Measurements from ENCODE around the gene WDFY2. TPM values are rescaled to one million over a fixed set of nuclear protein-coding genes. Genes with fewer than 3 reads are reported as not detected.

Gene WDFY2
- total RNA-seq, 1 donor from 2014 or later: 4.5 TPM

- H3K27ac ChIP-seq (replicated peaks): no peak overlapping the region
- H3K36me3 ChIP-seq: no peaks in the 10 kb centered on the region
- no peak for DNase-seq
- H3K4me1 ChIP-seq: peaks cover 84% of the 10 kb centered on the region
- intact Hi-C loops (cut with micrococcal nuclease): no loop called here
- H3K27me3 ChIP-seq (ENCODE audit: low read depth): no peaks in the 10 kb centered on the region
- H3K4me3 ChIP-seq: no peak overlapping the region
- TF ChIP-seq, protein P1, sequence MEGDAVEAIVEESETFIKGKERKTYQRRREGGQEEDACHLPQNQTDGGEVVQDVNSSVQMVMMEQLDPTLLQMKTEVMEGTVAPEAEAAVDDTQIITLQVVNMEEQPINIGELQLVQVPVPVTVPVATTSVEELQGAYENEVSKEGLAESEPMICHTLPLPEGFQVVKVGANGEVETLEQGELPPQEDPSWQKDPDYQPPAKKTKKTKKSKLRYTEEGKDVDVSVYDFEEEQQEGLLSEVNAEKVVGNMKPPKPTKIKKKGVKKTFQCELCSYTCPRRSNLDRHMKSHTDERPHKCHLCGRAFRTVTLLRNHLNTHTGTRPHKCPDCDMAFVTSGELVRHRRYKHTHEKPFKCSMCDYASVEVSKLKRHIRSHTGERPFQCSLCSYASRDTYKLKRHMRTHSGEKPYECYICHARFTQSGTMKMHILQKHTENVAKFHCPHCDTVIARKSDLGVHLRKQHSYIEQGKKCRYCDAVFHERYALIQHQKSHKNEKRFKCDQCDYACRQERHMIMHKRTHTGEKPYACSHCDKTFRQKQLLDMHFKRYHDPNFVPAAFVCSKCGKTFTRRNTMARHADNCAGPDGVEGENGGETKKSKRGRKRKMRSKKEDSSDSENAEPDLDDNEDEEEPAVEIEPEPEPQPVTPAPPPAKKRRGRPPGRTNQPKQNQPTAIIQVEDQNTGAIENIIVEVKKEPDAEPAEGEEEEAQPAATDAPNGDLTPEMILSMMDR (IDR thresholded peaks at IDR 0.05; ENCODE audit: borderline replicate concordance): no peak
- H3K9me3 ChIP-seq (replicated peaks): no peaks in the 10 kb centered on the region
These were observed 39.9 kb downstream of the WDFY2 start for GRCh38 chr13:51624207-51624606.

GRCh38 chr13:51624695-51625345, 40.6 kb downstream of the WDFY2 start:
- TF ChIP-seq, protein P1 (IDR thresholded peaks at IDR 0.05; ENCODE audit: borderline replicate concordance): no peak
- peaks cover 78% of the 10 kb centered on the region for H3K4me1 ChIP-seq
- H3K9me3 ChIP-seq (replicated peaks): no peaks in the 10 kb centered on the region
- H3K36me3 ChIP-seq: no peaks in the 10 kb centered on the region
- H3K27ac ChIP-seq (replicated peaks): no peak overlapping the region
- no peaks in the 10 kb centered on the region for H3K27me3 ChIP-seq (ENCODE audit: low read depth)
- intact Hi-C loops (cut with micrococcal nuclease): no loop called here
- H3K4me3 ChIP-seq: no peak overlapping the region
- DNase-seq: no peak

DNA sequence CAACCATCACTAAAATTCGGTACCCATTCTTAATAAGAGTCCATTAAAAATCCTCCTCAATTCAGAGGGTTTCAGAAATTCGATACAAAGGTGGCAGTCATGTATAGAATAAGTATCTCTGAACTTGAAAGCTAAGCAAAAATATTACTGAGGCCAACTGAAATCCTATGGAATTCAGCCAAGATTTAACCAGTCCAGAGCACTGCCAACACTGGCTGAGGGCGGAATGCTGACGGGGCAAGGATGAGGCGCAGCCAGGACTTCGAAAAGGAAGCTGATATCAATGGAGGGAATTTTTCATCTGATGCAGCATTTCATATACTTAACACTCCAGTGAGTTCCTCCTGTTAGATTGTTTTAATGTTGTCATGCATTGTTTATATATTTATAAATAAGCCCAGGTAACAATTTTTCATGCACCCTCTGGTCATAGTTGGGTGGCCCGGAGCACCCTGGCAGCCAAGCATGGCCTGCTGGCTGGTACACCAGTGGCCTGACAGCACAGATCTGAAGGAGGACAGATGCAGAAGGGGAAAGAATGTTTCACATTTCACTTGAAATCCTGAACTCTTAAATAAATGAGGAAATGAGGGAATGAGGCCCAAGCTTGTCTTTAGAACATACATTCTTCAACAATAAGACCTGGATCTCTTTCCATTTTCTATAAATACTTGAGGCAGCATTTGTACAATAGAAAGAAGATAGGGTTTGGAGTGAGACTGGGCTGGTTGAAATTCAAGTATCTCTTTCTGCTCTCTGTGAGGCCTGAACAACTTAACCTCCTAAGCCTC, 41.5 kb downstream of the WDFY2 start:
- Histone ChIP-seq H3K36me3 (no peaks in the 10 kb centered on the region), H3K27me3 (ENCODE audit: low read depth) (no peaks in the 10 kb centered on the region), H3K27ac (replicated peaks) (peak overlapping the region; percentile 50), H3K9me3 (replicated peaks) (no peaks in the 10 kb centered on the region), H3K4me1 (peaks cover 69% of the 10 kb centered on the region), H3K4me3 (no peak overlapping the region)
- TF ChIP-seq, protein P1 (IDR thresholded peaks at IDR 0.05; ENCODE audit: borderline replicate concordance): no peak
- DNase-seq: no peak
- intact Hi-C loops (cut with micrococcal nuclease): no loop called here

GRCh38 chr13:51626749-51627148, 42.5 kb downstream of the WDFY2 start:
- no peak for DNase-seq
- Histone ChIP-seq H3K27me3 (ENCODE audit: low read depth) (no peaks in the 10 kb centered on the region), H3K36me3 (no peaks in the 10 kb centered on the region), H3K27ac (replicated peaks) (peak overlapping the region; percentile 50), H3K4me3 (no peak overlapping the region), H3K9me3 (replicated peaks) (no peaks in the 10 kb centered on the region), H3K4me1 (peaks cover 59% of the 10 kb centered on the region)
- intact Hi-C loops (cut with micrococcal nuclease): no loop called here
- TF ChIP-seq, protein P1 (IDR thresholded peaks at IDR 0.05; ENCODE audit: borderline replicate concordance): no peak

- Histone ChIP-seq H3K27me3 (ENCODE audit: low read depth) (no peaks in the 10 kb centered on the region), H3K36me3 (no peaks in the 10 kb centered on the region), H3K4me3 (no peak overlapping the region), H3K4me1 (peaks cover 63% of the 10 kb centered on the region), H3K9me3 (replicated peaks) (no peaks in the 10 kb centered on the region), H3K27ac (replicated peaks) (no peak overlapping the region)
- TF ChIP-seq, protein P1 (IDR thresholded peaks at IDR 0.05; ENCODE audit: borderline replicate concordance): no peak
- DNase-seq: no peak
- intact Hi-C loops (cut with micrococcal nuclease): no loop called here
These were observed 44.0 kb downstream of the WDFY2 start for GRCh38 chr13:51628059-51628852.

Measured in left ventricle myocardium inferior (tissue), 1 donor.